Glutamatergic neuron (in vitro differentiated cells): ENCODE results near the gene WDR70. TPM values are rescaled to one million over a fixed set of nuclear protein-coding genes. Genes with fewer than 3 reads are reported as not detected.

ENCODE experiments used
- DNase-seq: peaks from one replicate; pipeline ENCODE4 v3.0.0; 2022
- H3K27ac Mint-ChIP-seq: one replicate; pipeline ENCODE4 v1.8.0; 2020; ENCODE audit warnings: mild to moderate bottlenecking, mixed read lengths, inconsistent platforms; ENCODE audit not compliant: unreplicated experiment
- H3K27me3 Mint-ChIP-seq: one replicate; pipeline ENCODE4 v1.8.0; 2020; ENCODE audit warnings: mild to moderate bottlenecking, moderate library complexity, mixed read lengths, inconsistent platforms; ENCODE audit not compliant: unreplicated experiment
- H3K36me3 Mint-ChIP-seq: one replicate; pipeline ENCODE4 v1.8.0; 2020; ENCODE audit warnings: mild to moderate bottlenecking, mixed read lengths, inconsistent platforms; ENCODE audit not compliant: unreplicated experiment
- H3K4me1 Mint-ChIP-seq: one replicate; pipeline ENCODE4 v1.8.0; 2020; ENCODE audit warnings: mild to moderate bottlenecking, low read depth, mixed read lengths, inconsistent platforms; ENCODE audit not compliant: unreplicated experiment
- H3K4me3 Mint-ChIP-seq: one replicate; pipeline ENCODE4 v1.8.0; 2020; ENCODE audit warnings: mild to moderate bottlenecking, mixed read lengths, inconsistent platforms; ENCODE audit not compliant: unreplicated experiment
- H3K9me3 Mint-ChIP-seq: one replicate; pipeline ENCODE4 v1.8.0; 2020; ENCODE audit warnings: mild to moderate bottlenecking, moderate library complexity, mixed read lengths, inconsistent platforms; ENCODE audit not compliant: unreplicated experiment
- CTCF ChIP-seq: fragments of 200-600 bp; sonication (generic); IDR thresholded peaks from one replicate; pipeline ENCODE4 v1.5.0; 2021; ENCODE audit not compliant: partially characterized antibody, unreplicated experiment
- total RNA-seq: library from RNA; stranded (reverse); fragmentation: NEBNext Ultra II Directional; extraction: Animal tissue kit (Norgen Biotek cat#: 25700); gene quantifications from one replicate; pipeline ENCODE4 v1.2.1, GENCODE V29; 2021; ENCODE audit not compliant: unreplicated experiment

The WDR70 gene
- total RNA-seq, 1 donor from 2014 or later: 38.1 TPM

- Mint-ChIP-seq H3K4me1 (no peaks in the 10 kb centered on the region), H3K4me3 (no peak overlapping the region), H3K9me3 (peaks cover 6% of the 10 kb centered on the region), H3K36me3 (peaks cover 20% of the 10 kb centered on the region), H3K27me3 (no peaks in the 10 kb centered on the region), H3K27ac (no peak overlapping the region)
- no peak for TF ChIP-seq CTCF
- DNase-seq: no peak
These were observed 111.1 kb downstream of the WDR70 start for GRCh38 chr5:37490120-37490810.

GRCh38 chr5:37490931-37491330 is 111.8 kb downstream of the WDR70 start:
- Mint-ChIP-seq H3K27me3 (no peaks in the 10 kb centered on the region), H3K4me1 (no peaks in the 10 kb centered on the region), H3K36me3 (peaks cover 20% of the 10 kb centered on the region), H3K4me3 (no peak overlapping the region), H3K27ac (no peak overlapping the region), H3K9me3 (peaks cover 6% of the 10 kb centered on the region)
- TF ChIP-seq CTCF: no peak
- no peak for DNase-seq

- Mint-ChIP-seq H3K27ac (no peak overlapping the region), H3K9me3 (peaks cover 5% of the 10 kb centered on the region), H3K27me3 (no peaks in the 10 kb centered on the region), H3K4me3 (no peak overlapping the region), H3K36me3 (peaks cover 17% of the 10 kb centered on the region), H3K4me1 (no peaks in the 10 kb centered on the region)
- DNase-seq: no peak
- no peak for TF ChIP-seq CTCF
These were observed 113.8 kb downstream of the WDR70 start for GRCh38 chr5:37492778-37493555.

GRCh38 chr5:37494756-37495155 is 115.6 kb downstream of the WDR70 start:
- no peak overlapping the region for H3K4me3 Mint-ChIP-seq
- no peak overlapping the region for H3K27ac Mint-ChIP-seq
- H3K27me3 Mint-ChIP-seq: no peaks in the 10 kb centered on the region
- no peak for DNase-seq
- peaks cover 5% of the 10 kb centered on the region for H3K36me3 Mint-ChIP-seq
- H3K4me1 Mint-ChIP-seq: no peaks in the 10 kb centered on the region
- TF ChIP-seq CTCF: no peak
- peaks cover 2% of the 10 kb centered on the region for H3K9me3 Mint-ChIP-seq

GRCh38 chr5:37495210-37495609 is 116.1 kb downstream of the WDR70 start:
- H3K27ac Mint-ChIP-seq: no peak overlapping the region
- TF ChIP-seq CTCF: no peak
- H3K27me3 Mint-ChIP-seq: no peaks in the 10 kb centered on the region
- no peak overlapping the region for H3K4me3 Mint-ChIP-seq
- no peaks in the 10 kb centered on the region for H3K4me1 Mint-ChIP-seq
- DNase-seq: no peak
- H3K9me3 Mint-ChIP-seq: peaks cover 2% of the 10 kb centered on the region
- peaks cover 5% of the 10 kb centered on the region for H3K36me3 Mint-ChIP-seq
